Measurements from ENCODE around the gene TNFSF8. TPM values are rescaled to one million over a fixed set of nuclear protein-coding genes. Genes with fewer than 3 reads are reported as not detected.

The TNFSF8 gene
- total and polyA plus RNA-seq, 2 of the 4 experiments (the other 2 are of a cell fraction): not detected

DNA sequence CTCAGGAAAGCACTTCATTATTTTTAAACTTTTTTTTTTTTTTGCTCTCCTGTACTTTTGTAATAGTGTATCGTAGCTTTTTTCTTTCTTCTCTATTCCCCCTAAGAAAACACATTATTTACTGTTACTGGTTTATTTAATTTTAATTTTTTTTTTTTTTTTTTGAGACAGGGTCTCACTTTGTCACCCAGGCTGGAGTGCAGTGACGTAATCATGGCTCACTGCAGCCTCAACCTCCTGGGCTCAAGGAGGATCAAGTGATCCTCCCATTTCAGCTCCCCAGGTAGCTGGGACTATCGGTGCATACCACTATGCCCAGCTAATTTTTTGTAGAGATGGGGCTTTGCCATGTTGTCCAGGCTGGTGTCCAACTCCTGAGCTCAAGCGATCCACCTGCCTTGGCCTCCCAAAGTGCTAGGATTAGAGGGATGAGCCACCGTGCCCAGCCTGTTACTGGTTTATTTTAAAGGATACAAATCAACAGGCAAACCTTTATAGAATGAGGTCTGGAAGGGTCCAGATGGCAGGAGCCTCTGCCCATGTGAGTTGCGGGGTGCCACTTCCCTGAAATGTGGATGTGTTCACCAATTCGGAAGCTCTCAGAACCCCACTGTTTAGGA, 75.5 kb downstream of the TNFSF8 start:
- Histone ChIP-seq H4K8ac (ENCODE audit: low read depth in 2 of 2, low read length in 2 of 2) (no peak overlapping the region), H2BK15ac (ENCODE audit: low read depth, low read length) (no peak overlapping the region), H3K14ac (replicated peaks; ENCODE audit: low read depth, low read length) (no peak overlapping the region), H3K4ac (ENCODE audit: low read depth, low read length) (no peak overlapping the region), H4K5ac (ENCODE audit: low read depth, low read length) (no peak overlapping the region), H3K4me3 (ENCODE audit: insufficient read depth, low read depth, low read length) (no peak overlapping the region), H3K4me2 (ENCODE audit: low read depth, low read length) (no peak overlapping the region), H2AK9ac (replicated peaks; ENCODE audit: low read depth, low read length, poor library complexity) (no peak overlapping the region), H2AK5ac (ENCODE audit: low read depth, low read length) (no peak overlapping the region), H4K91ac (ENCODE audit: insufficient read depth, low read depth, low read length) (no peak overlapping the region), H3K4me1 (ENCODE audit: control insufficient read depth, insufficient read depth, low read length) (peaks cover 18% of the 10 kb centered on the region), H3K36me3 (ENCODE audit: control insufficient read depth, insufficient read depth, low read length) (no peaks in the 10 kb centered on the region), H2BK5ac (ENCODE audit: low read depth, low read length, poor library complexity, severe bottlenecking) (no peak overlapping the region), H3K9me3 (ENCODE audit: control insufficient read depth, insufficient read depth, low read length) (no peaks in the 10 kb centered on the region), H2AFZ (replicated peaks; ENCODE audit: low read length, poor library complexity) (no peak overlapping the region), H3K18ac (ENCODE audit: low read depth, low read length) (no peak overlapping the region), H2BK120ac (ENCODE audit: low read depth, low read length) (no peak overlapping the region), H4K20me1 (ENCODE audit: insufficient read depth, low read length) (no peaks in the 10 kb centered on the region), H3K9ac (ENCODE audit: low read depth, low read length) (no peak overlapping the region), H3K9me1 (ENCODE audit: insufficient read depth, low read length) (no peaks in the 10 kb centered on the region; the same call in 1 of the 2 replicates), H3K79me1 (ENCODE audit: low read depth in 1 of 2, low read length in 2 of 2) (no peaks in the 10 kb centered on the region), H3K27ac (ENCODE audit: insufficient read depth, low read length) (no peak overlapping the region), H3K23ac (ENCODE audit: low read depth, low read length) (no peak overlapping the region), H2BK20ac (ENCODE audit: low read depth, low read length) (no peak overlapping the region), H3K56ac (ENCODE audit: extremely low read depth, insufficient read depth, low read length) (no peak overlapping the region), H3K27me3 (ENCODE audit: control insufficient read depth, insufficient read depth, low read length) (no peaks in the 10 kb centered on the region)
- dilution Hi-C loops (cut with HindIII; ENCODE audit: low sequenced_read_pairs, unreplicated experiment): no loop called here
- no peak for DNase-seq
- TF ChIP-seq MAFK (IDR thresholded peaks at IDR 0.05; ENCODE audit: low read depth, low read length) (no peak), POLR2A (IDR thresholded peaks at IDR 0.05; ENCODE audit: low read depth, low read length) (no peak), RFX5 (IDR thresholded peaks at IDR 0.05; ENCODE audit: low read depth, low read length) (no peak), FOS (IDR thresholded peaks at IDR 0.05; ENCODE audit: low read depth, low read length) (no peak), NFE2L2 (IDR thresholded peaks at IDR 0.05; ENCODE audit: low read depth, low read length) (no peak), RAD21 (IDR thresholded peaks at IDR 0.05; ENCODE audit: low read length) (no peak), CHD1 (IDR thresholded peaks at IDR 0.05; ENCODE audit: low read depth, low read length) (no peak), SMC3 (IDR thresholded peaks at IDR 0.05; ENCODE audit: low read depth, low read length) (no peak), BHLHE40 (IDR thresholded peaks at IDR 0.05; ENCODE audit: low read depth, low read length) (no peak), MAZ (IDR thresholded peaks at IDR 0.05; ENCODE audit: borderline replicate concordance, low read depth, low read length) (no peak)
- TF ChIP-seq, protein P1, sequence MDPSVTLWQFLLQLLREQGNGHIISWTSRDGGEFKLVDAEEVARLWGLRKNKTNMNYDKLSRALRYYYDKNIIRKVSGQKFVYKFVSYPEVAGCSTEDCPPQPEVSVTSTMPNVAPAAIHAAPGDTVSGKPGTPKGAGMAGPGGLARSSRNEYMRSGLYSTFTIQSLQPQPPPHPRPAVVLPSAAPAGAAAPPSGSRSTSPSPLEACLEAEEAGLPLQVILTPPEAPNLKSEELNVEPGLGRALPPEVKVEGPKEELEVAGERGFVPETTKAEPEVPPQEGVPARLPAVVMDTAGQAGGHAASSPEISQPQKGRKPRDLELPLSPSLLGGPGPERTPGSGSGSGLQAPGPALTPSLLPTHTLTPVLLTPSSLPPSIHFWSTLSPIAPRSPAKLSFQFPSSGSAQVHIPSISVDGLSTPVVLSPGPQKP (IDR thresholded peaks at IDR 0.05; ENCODE audit: borderline replicate concordance, low read depth, low read length): no peak
- no peak for ATAC-seq (ENCODE audit: low read depth)
- in situ Hi-C loops (cut with MboI; ENCODE audit: low sequenced_read_pairs): no loop called here
- CTCF ChIA-PET: no interaction called here
- WGBS, 2 experiments (ENCODE audit: extremely low coverage in 2 of 2, insufficient read length in 1 of 2): no CpG with 5 or more reads among the region's 7 CpGs
- intact Hi-C loops (cut with micrococcal nuclease): loop anchor here (5.0 kb wide), 1 partner anchor 42 kb away; no protein-coding TSS in a partner anchor
- POLR2A ChIA-PET (ENCODE audit: unreplicated experiment): no interaction called here
- BruUV-seq (replicated peaks): no TSS peak

All from IMR-90 (cell line).